HG02884 (cell line): ENCODE data around the gene SERPINB3.
"Not testable (repeated sequence)": the region's sequence is repeated elsewhere in the genome, so short reads cannot be mapped to it uniquely, and the experiment has no call there.

ENCODE experiments used
- ATAC-seq: cut with Tn5 transposase; IDR thresholded peaks from one replicate; pipeline ENCODE4 v1.9.1; 2021; ENCODE audit warnings: mild to moderate bottlenecking, moderate library complexity; ENCODE audit not compliant: unreplicated experiment

SERPINB3 gene

GRCh38 chr18:63661750-63662149 is at the start of gene SERPINB3:
Gene SERPINB3 (minus strand): TSS chr18:63661893. CDS start chr18:63661216, 677 bp downstream.
- ATAC-seq = not testable (repeated sequence)

GRCh38 chr18:63708650-63709049 is 47.0 kb upstream of the SERPINB3 start:
- no peak for ATAC-seq

- no peak for ATAC-seq
These were observed 46.1 kb upstream of the SERPINB3 start for GRCh38 chr18:63707816-63708215.

GRCh38 chr18:63705401-63705800 is 43.7 kb upstream of the SERPINB3 start:
- ATAC-seq = no peak

- no peak for ATAC-seq
These were observed 41.0 kb upstream of the SERPINB3 start, which contains the start of gene SERPINB11 for GRCh38 chr18:63702660-63703059. Gene SERPINB11 (plus strand): TSS chr18:63702960. CDS start chr18:63710194, 7,234 bp downstream.

GRCh38 chr18:63701952-63702351 is 40.3 kb upstream of the SERPINB3 start:
- ATAC-seq = no peak

- ATAC-seq = no peak
These were observed 38.8 kb upstream of the SERPINB3 start for GRCh38 chr18:63700501-63700900.

- ATAC-seq = no peak
These were observed 35.5 kb upstream of the SERPINB3 start for GRCh38 chr18:63697097-63697660.

GRCh38 chr18:63689064-63689463 is 27.4 kb upstream of the SERPINB3 start:
- ATAC-seq = no peak

GRCh38 chr18:63686871-63687270 is 25.2 kb upstream of the SERPINB3 start:
- no peak for ATAC-seq

- ATAC-seq = no peak
These were observed 23.0 kb upstream of the SERPINB3 start for GRCh38 chr18:63684718-63685117.

- ATAC-seq = no peak
These were observed 22.2 kb upstream of the SERPINB3 start for GRCh38 chr18:63683890-63684289.

GRCh38 chr18:63683152-63683551 is 21.5 kb upstream of the SERPINB3 start:
- ATAC-seq = no peak

GRCh38 chr18:63681449-63682340 is 20.0 kb upstream of the SERPINB3 start:
- no peak for ATAC-seq

- ATAC-seq = no peak
These were observed 18.3 kb upstream of the SERPINB3 start for GRCh38 chr18:63679820-63680606.

GRCh38 chr18:63677500-63678225 is 16.0 kb upstream of the SERPINB3 start:
- ATAC-seq = no peak

- ATAC-seq = peak; percentile 78
These were observed 15.0 kb upstream of the SERPINB3 start for GRCh38 chr18:63676526-63677323.

- no peak for ATAC-seq
These were observed 2.9 kb upstream of the SERPINB3 start for GRCh38 chr18:63664571-63664970.

- ATAC-seq = not testable (repeated sequence)
These were observed 2.8 kb downstream of the SERPINB3 start for GRCh38 chr18:63658920-63659319.

GRCh38 chr18:63650271-63650670 is 11.4 kb downstream of the SERPINB3 start:
- not testable (repeated sequence) for ATAC-seq
